Right renal cortex interstitium (tissue), 3 donors: Measurements from ENCODE around the gene TP73. TPM values are rescaled to one million over a fixed set of nuclear protein-coding genes. Genes with fewer than 3 reads are reported as not detected.

Experiments
- DNase-seq, 3 donors: peaks; one replicate each; pipeline ENCODE4 v3.0.0-alpha.2; 2013; ENCODE audit warnings: low read depth in 3 of 3, low spot score in 2 of 3
- polyA plus RNA-seq, 3 donors: library from polyadenylated mRNA; unstranded; fragments of 120-200 nt; gene quantifications; one replicate each; pipeline ENCODE4 v1.2.1, GENCODE V29; 2013; ENCODE audit not compliant: insufficient read length in 3 of 3

TP73 gene
- polyA plus RNA-seq, 3 donors: 0.35 to 0.45 (median 0.40) TPM

DNA sequence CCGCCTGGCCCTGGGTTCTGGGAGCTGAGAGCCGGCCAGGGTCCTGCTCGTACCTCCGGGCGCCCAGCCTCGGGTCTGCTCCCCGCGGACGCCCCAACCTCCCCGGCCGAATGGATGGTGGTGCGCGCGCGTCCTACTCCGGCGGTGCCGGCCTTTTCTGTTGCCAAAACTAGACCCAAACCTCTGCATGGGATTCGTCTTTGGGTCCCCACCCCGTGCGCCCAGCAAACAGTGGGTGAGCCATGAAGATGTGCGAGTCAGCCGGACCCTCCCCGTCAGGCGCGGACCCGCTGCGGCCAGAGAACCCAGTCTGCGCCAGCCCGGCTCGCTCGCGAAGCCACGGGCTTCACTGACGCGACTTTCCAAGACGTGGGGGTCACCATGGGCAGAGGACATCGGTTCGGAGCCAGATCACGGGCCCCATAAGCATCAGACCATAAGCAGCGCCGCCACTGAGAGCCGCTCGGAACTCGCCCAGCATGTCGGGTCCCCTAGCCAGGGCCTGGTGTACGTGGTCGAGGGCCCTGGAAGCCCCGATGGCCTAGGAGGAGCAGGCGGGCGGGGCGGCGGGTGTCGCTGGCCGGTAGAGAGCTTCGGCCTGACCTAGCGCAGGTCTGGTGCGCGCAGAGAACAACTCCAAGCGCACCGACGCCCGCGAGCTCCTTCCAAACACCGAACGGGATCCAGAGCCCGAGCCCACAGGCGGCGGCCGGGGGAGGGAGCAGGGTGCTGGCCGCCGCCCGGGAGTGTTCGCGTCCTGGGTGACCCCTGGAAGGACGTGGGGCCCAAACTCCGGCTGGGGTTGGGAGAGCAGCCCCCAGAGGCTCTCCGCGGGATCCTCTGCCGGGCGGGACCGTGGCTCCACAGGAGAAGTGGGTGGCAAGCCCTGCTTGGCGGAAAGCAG lies 1.0 kb upstream of the TP73 start:
- DNase-seq: no peak

- DNase-seq: no peak
Measured at GRCh38 chr1:3652548-3653285, 401 bp downstream of the TP73 start.

- DNase-seq: no peak
Measured at GRCh38 chr1:3653286-3653618, 936 bp downstream of the TP73 start.

DNA sequence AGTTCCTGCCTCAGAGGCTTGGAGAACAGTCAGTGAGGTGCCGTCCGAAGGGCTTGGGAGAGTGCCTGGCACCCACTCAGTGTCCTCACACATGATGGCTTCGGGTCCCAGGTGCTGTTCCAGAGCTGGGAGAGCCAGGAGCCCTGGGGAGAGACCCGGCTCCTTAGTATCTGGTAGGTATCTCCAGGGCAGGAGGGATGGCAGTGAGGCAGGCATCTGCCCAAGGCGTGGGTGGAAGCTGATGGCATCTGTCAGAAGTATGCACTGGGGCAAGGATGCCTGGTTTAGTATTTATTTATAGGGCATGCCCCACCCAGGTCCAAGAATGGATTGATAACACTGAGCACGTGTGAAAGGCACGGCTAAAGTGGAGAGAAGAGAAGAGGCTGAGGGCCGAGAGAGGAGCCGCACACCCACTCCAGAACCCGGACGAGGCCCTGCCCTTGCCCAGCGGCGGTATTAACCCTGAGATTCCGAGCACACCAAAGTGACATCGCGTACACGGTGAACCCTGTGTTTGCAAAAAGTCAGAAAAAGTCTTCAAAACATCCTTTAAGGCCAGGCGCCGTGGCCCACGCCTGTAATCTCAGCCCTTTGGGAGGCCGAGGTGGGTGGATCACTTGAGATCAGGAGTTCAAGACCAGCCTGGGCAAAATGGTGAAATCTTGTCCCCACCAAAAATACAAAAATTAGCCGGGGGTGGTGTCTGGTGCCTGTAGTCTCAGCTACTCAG lies 2.4 kb downstream of the TP73 start:
- no peak for DNase-seq

DNA sequence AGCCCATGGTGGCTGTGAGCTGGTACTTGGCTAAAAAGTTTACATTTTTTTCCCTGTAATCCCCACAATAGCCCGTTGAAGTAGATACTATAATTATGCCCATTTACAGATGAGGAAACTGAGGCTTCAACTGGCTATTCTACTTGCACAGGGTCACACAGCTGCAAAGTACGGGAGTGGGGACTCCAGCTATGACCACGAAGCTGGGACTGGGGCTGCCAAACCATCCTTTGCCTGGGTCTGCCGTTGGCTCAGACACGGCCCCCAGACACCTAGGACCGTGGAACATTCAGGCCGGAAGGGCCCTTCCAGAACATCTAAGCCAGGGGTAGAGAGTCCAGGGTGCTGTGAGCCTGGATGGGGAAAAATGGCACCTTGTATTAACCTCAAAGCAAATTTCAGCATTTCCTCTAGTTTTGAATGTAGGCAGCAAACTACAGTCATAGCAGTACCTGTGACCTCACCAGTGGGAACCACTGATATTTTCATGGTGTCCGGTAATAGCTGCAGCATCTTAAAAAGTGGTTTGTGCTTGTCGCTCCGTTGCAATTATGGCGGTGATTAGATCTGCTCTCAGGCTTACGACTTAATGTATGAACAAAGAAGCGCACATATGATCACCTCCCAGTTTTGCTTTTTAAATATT lies 4.3 kb downstream of the TP73 start:
- DNase-seq: no peak

- DNase-seq: no peak
Measured at GRCh38 chr1:3657096-3657475, 4.8 kb downstream of the TP73 start.

DNA sequence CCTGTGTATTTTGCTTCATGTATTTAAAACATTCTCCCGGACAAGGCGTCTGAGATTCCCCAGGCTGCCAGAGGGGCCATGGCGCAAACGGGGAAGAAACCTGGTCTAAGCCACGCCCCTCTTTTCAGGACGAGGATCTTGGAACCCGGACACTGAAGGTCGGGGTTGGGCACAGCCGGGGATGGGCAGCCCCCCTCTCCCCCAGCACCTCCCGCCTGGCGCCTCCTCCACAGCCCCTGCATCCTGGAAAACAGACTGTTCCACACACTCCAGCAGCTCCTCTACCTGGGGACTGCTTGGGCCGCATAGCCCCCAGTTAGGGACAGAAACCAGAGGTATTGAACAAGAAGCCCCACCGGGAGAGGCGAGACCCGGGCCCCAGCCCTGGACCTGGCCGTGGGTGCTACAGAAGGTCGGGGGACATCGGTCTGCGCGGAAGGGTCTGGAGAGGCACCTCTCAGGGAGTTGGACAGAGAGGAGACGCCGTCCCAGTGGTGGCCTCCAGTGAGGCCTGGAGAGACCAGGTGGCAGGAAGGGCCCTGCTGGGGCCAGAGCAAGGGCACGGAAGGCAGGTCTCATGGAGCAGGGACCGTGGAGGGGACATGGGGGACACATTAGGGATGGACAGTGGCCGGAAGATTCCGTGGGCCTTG lies 5.4 kb downstream of the TP73 start:
- no peak for DNase-seq

- DNase-seq: no peak
Measured at GRCh38 chr1:3658231-3658615, 5.9 kb downstream of the TP73 start.

- no peak for DNase-seq
Measured at GRCh38 chr1:3659093-3659492, 6.8 kb downstream of the TP73 start.

- no peak for DNase-seq
Measured at GRCh38 chr1:3660704-3661103, 8.4 kb downstream of the TP73 start.

GRCh38 chr1:3661631-3662030 lies 9.3 kb downstream of the TP73 start:
- DNase-seq: no peak

- DNase-seq: no peak
Measured at GRCh38 chr1:3662080-3662671, 9.9 kb downstream of the TP73 start.

GRCh38 chr1:3663999-3664699 lies 11.8 kb downstream of the TP73 start:
- DNase-seq: no peak

DNA sequence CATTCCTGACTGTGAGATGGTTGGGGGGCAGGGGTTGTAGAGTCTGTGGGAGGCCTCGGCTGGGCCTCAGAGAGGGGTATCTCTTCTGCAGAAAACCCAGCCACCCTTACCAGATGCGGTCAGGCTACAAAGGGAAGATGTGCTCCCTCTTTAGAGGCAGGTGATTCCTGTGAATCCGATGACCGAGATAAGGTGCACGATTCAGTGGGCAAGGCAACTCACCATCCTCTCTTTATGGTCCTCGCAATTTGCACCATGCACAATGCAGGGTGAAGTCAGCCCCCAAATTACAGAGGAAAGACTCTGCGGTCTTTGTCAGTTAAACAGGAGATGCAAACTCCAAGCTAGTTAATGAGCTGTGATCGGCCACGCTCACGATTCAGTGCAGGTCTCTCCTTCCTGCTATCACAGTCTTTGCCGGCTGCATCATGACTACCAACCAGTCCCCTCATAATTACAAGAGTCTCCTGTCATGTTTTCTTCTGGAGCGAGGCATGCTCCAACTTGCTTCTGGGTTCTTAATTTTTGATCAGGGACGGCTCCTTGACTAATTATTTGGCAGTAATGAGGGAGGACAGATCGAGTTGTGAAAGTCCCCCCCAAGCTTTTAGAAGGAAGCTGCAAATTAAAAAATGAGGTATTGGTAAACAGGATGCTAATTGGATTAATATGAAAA lies 12.5 kb downstream of the TP73 start:
- DNase-seq: no peak

- DNase-seq: no peak
Measured at GRCh38 chr1:3668148-3668547, 15.8 kb downstream of the TP73 start.

DNA sequence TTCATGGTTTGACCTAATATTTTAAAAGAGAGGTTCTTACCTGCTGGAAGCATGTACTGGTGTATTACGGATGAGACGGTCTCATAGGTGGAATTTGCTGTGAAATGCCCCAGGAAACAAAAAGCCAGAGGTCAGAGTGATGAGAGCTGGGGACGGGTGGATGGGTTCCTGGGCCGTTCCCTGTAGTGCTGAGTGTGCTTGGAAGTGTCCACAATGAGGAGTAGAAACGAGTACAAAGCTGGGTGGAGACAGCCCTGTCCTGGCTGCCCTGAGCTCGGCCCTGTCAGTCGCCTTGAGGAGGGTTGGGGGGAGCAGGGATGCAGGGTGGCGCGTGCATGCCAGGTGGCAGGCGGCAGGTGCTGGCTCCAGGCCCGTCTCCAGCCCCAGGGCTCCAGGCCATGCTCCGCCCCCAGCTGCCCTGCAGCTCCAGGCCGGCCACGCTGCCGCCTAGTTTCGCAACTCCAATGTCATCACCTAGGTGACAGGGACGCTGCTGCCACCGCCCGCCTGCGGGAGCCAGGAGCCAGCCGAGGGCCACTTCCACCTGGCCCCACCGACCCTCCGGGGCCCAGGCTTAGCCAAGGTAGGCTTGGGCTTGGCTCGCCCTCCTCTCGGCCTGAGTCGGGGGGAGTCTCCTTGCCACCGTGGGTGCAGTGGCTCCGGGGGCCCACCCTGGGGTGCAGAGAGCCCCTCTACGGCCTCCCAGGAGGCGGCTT lies 16.4 kb downstream of the TP73 start:
- DNase-seq: no peak

DNA sequence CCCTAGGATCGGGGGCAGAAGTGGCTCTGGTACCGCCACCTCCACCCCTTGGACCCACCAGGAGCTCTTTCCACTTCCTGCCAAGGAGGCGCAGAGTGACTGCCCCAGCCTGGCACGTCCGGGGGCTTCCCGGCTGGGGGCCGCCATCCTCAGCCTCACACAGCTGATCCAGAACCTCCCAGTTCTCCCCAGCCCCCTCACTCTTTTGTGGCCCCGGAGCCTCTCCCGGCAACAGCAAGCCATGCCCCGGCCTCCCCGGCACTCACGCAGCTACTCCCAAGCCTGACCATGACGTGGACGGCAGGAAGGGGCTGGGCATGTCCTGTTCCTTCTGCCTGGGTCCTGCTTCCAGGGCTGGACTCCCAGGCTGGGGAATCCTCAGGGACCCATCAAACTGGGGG lies 17.1 kb downstream of the TP73 start:
- no peak for DNase-seq

DNA sequence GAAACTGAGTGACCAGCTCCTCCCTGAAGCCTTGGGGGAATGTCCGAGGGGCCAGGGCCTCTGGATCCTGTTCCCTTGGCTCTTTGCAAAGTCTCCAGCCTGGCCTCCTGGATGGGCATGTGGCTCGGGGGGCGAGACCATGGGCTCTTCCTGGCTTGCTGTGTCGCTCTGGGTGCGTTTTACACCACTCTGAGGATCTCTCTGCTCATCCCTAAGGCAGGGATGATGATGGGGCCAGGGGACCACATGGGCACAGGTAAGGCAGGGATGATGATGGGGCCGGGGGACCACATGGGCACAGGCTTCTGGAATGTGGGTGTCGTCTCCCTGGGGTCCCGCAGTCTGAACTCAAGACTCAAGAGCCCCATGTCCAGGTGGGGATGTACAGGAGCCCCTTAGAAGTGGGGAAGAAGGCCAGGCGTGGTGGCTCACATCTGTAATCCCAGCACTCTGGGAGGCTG lies 17.7 kb downstream of the TP73 start:
- no peak for DNase-seq
